HG03575 (cell line): ENCODE measurements around the gene PXDN.

Source experiments
- ATAC-seq: cut with Tn5 transposase; IDR thresholded peaks from one replicate; pipeline ENCODE4 v1.9.1; 2021; ENCODE audit not compliant: unreplicated experiment, insufficient number of reproducible peaks, low FRiP score; ENCODE audit errors: extremely low read depth

PXDN gene

GRCh38 chr2:1613731-1614354, 130.5 kb downstream of the PXDN start:
- no peak for ATAC-seq

- ATAC-seq = no peak
Observed at GRCh38 chr2:1613078-1613445, 131.3 kb downstream of the PXDN start.

DNA sequence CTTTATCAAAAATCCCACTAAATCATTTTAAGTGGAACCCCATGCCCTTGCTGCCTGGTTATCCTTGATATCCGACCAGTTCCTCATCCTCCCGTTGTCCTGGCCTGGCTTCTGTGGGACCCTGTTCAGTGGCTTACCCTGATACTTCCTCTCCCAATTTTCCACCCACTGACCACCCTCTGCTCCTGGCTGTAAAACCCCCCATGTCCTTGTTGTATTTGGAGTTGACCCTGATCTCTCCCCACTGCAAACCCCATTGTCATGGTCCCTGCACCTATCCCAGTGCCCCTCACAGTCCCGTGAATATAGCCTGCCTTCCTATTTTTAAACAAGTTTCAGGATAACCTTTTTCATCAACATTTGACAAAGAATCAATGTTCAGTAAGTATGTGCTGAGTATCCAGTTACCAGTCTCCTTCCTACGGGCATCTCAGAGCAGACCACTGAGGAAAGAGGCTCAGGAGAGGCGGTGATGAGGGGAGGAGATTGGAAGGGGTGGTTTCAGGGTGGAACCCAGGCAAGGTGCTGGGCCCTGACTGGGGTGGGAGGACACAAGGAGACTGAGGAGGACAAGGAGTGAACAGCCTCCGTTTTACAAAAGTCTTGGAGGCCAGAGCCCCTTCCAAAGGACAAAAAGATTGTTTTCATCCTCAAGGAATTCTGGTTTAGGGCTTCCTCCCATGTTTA, 131.8 kb downstream of the PXDN start:
- no peak for ATAC-seq

GRCh38 chr2:1611886-1612285, 132.4 kb downstream of the PXDN start:
- ATAC-seq = no peak

DNA sequence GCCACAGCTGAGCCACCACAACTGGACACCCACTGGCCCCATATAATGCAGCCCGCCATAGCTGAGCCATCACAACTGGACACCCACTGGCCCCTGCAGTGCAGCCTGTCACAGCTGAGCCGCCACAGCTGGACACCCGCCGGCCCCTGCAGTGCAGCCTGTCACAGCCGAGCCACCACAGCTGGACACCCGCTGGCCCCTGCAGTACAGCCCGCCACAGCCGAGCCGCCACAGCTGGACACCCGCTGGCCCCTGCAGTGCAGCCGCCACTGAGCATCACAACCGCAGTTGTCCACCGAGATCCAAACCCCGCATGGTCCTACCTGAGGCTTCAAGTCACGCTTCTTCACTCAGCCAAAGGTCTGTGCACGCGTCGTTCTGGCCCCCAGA, 134.2 kb downstream of the PXDN start:
- no peak for ATAC-seq

- ATAC-seq = no peak
Observed at GRCh38 chr2:1609485-1610095, 134.7 kb downstream of the PXDN start.

GRCh38 chr2:1609040-1609439, 135.3 kb downstream of the PXDN start:
- no peak for ATAC-seq

DNA sequence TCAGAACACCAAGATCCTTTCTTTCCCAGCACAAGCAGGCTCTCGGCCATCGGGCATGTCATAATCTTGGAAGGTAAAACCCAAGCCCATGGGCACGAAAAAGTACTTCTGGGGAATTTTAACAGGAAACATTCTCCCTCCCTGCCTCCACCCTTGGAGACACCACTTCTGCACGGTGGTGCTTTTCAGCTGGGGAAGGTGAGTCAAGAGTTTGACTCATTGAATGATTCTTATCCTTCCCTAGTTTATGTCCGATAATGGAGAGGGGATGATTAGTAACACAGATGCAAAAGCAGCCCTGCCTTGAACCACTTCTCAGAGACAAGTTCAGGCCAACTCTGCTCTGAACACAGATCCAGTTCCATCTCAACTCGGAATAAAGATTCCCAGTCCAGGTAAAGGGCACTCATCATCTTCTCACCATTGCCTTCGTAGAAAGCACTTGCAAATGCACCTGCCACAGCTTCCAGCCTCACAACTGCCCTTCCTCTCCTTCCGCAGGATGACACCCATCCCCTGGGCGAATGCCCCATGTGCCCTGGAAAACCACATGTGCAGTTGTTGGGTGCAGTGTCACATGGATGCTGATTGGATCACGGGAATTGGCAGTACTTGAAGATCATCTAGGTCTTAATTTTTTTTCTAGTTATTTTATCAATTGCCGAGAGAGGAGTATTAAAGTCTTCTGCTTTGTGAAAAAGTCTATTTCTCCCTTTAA, 136.2 kb downstream of the PXDN start:
- no peak for ATAC-seq

DNA sequence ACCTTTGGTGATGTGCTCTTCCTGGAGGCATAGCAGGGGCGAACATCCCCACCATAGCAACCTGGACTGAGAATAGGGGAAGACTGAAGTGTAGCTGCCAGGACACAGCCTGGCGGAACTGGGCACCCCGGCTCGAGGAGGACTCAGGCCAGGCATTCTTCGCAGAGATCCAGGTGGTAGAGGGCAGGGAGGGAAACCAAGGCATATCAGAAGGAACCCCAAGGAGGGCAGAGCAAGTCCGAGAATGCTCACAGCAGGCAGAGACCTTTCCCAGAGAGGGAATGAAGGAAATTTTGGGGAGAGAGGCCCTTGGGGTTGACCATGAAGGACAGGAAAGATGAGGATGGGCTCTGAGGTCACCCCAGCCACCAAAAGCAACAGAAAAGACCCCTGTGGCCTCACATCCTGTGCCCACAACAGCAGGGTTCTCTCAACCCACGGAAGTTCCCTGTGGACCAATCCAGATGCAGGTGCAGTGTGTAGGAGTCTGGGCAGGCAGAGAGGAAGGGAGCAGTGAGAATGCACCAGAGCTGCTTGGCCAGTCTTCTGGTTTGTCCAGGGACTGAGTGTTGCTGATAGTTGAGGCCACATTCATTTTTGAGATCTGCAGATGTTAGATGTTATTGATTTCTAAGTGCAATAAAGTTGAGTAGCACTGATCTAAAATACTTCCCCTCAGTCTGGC, 136.9 kb downstream of the PXDN start:
- no peak for ATAC-seq

GRCh38 chr2:1606421-1607235, 137.7 kb downstream of the PXDN start:
- ATAC-seq = no peak

DNA sequence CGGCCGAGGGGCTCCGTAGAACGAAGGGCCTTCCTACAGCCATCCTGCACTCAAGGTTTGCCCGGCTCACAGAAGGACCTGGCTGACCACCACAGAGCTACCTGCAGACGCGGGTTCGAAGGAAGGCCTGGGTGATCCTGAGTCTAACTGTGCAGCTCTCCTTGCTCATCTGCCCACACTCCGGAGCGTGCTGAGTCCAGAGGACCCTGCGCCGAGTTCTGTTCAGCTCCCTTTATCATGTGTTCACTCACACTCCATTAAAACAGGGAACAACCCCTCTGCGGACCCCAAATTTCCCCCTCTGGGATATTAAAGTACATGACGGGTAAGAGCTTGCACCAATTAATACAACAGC, 138.3 kb downstream of the PXDN start:
- ATAC-seq = no peak

GRCh38 chr2:1605102-1606045, 138.9 kb downstream of the PXDN start:
- no peak for ATAC-seq

GRCh38 chr2:1603521-1603920, 140.8 kb downstream of the PXDN start:
- ATAC-seq = no peak

DNA sequence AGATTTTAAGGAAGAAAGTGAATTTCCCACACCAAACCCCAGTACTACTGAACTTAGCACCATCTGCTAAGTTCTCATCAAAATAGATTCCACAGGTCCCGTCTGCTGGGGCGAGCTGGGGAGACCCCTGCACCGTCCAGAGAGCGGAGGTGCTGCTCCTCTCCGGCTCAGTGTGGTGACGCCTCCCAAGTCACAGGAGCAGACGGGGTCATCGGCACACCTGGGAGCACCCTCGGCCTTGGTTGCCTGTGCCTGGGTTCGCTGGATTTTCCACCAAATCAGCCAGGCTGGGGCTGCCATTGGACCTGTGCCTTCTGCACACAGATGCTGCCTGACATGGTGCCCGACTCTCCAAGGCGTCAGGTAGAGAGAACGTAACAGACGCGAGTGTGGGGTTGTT, 141.3 kb downstream of the PXDN start:
- no peak for ATAC-seq

DNA sequence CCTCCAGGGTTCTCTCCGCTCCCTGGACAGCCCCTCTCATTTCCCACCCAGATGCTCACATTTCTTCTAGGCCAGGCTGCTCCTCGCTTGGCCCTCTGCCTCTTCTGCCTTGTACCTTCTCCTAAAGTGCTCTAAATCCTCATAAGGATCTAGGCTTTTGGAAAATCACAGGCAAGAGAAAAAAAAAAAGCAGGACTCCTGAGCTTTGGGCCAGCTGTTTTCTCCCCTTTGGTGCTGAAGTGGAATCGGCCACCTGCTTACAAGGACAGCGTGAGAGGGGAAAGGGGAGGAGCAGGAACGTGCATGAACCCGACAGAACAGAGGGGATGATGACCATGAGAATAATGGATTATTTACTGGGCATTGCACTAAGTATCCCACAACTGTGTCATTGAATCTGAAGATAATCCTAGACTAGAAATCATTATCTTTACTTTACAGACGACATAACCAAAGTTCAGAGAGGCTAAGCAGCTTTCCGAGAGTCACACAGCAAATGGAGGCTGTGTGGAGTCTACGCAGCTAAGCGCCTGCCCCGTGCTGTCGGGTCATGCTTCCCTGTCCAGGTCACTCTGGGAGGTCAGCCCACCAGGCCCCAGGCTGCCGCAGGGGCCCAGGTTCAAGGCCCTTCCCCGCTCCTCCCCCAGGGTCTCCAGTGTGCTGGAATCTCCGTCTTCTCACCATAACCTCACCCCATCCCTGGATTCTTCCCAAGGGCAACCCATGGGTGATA, 141.9 kb downstream of the PXDN start:
- ATAC-seq = no peak

GRCh38 chr2:1601471-1602277, 142.6 kb downstream of the PXDN start:
- ATAC-seq = no peak
